SK-N-SH treated with all-trans-retinoic acid at 6 μM for 48 hours (cell line): ENCODE measurements around the gene WIPF1.

ENCODE experiments used
- ATAC-seq: fragments of 200-7000 bp; cut with Tn5 transposase; 3 replicates; pipeline ENCODE4 v1.9.1; 2020; ENCODE audit warnings: mild to moderate bottlenecking, moderate library complexity
- ARNTL ChIP-seq: fragments of 450-650 bp; formaldehyde crosslinking; IDR thresholded peaks from 2 replicates; pipeline ENCODE4 v1.5.0; 2020; ENCODE audit warnings: low read depth, mild to moderate bottlenecking, moderate library complexity, borderline replicate concordance
- BACH2 ChIP-seq: fragments of 250-450 bp; sonication (Bioruptor Pico); IDR thresholded peaks from 2 replicates; pipeline ENCODE4 v1.9.0; 2021; ENCODE audit warnings: mild to moderate bottlenecking, borderline replicate concordance
- CREB5 ChIP-seq: fragments of 250-450 bp; sonication (Bioruptor Pico); IDR thresholded peaks from 2 replicates; pipeline ENCODE4 v1.5.1; 2020; ENCODE audit warnings: low read depth, mild to moderate bottlenecking, moderate library complexity
- CSDC2 ChIP-seq: fragments of 250-450 bp; sonication (Bioruptor Pico); IDR thresholded peaks from 2 replicates; pipeline ENCODE4 v1.5.0; 2020; ENCODE audit warnings: mild to moderate bottlenecking, moderate library complexity
- ESRRG ChIP-seq: fragments of 250-450 bp; sonication (Bioruptor Pico); IDR thresholded peaks from 2 replicates; pipeline ENCODE4 v1.6.1; 2021; ENCODE audit warnings: mild to moderate bottlenecking
- GLIS3 ChIP-seq: fragments of 250-450 bp; sonication (Bioruptor Pico); IDR thresholded peaks from 2 replicates; pipeline ENCODE4 v1.5.0; 2020; ENCODE audit warnings: mild to moderate bottlenecking, moderate library complexity
- ISL1 ChIP-seq: fragments of 250-450 bp; sonication (Bioruptor Pico); IDR thresholded peaks from 2 replicates; pipeline ENCODE4 v2.1.2; 2022; ENCODE audit warnings: mild to moderate bottlenecking, moderate library complexity
- OSR1 ChIP-seq: fragments of 250-450 bp; sonication (Bioruptor Pico); IDR thresholded peaks from 2 replicates; pipeline ENCODE4 v1.8.0; 2022; ENCODE audit warnings: moderate library complexity, mild to moderate bottlenecking, inconsistent platforms
- PATZ1 ChIP-seq: fragments of 250-450 bp; sonication (Bioruptor Pico); IDR thresholded peaks from 2 replicates; pipeline ENCODE4 v1.8.0; 2020; ENCODE audit warnings: mild to moderate bottlenecking, moderate library complexity, borderline replicate concordance
- POU6F1 ChIP-seq: fragments of 250-450 bp; sonication (Bioruptor Pico); IDR thresholded peaks from 2 replicates; pipeline ENCODE4 v1.8.0; 2021; ENCODE audit warnings: low read depth, mild to moderate bottlenecking, moderate library complexity, borderline replicate concordance
- PPARA ChIP-seq: fragments of 250-450 bp; sonication (Bioruptor Pico); IDR thresholded peaks from 2 replicates; pipeline ENCODE4 v1.5.0; 2020; ENCODE audit warnings: mild to moderate bottlenecking, borderline replicate concordance
- RARB ChIP-seq: fragments of 250-450 bp; sonication (Bioruptor Pico); IDR thresholded peaks from 2 replicates; pipeline ENCODE4 v1.8.0; 2021; ENCODE audit warnings: mild to moderate bottlenecking, moderate library complexity
- SNAI2 ChIP-seq: fragments of 250-450 bp; sonication (Bioruptor Pico); IDR thresholded peaks from 2 replicates; pipeline ENCODE4 v1.5.0; 2020; ENCODE audit warnings: mild to moderate bottlenecking, moderate library complexity
- TCF4 ChIP-seq: fragments of 250-450 bp; sonication (Bioruptor Pico); IDR thresholded peaks from 2 replicates; pipeline ENCODE4 v1.8.0; 2021; ENCODE audit warnings: mild to moderate bottlenecking, moderate library complexity, borderline replicate concordance
- TOX ChIP-seq: fragments of 250-450 bp; sonication (Bioruptor Pico); IDR thresholded peaks from 2 replicates; pipeline ENCODE4 v1.8.0; 2021; ENCODE audit warnings: mild to moderate bottlenecking, moderate library complexity, borderline replicate concordance
- ZC3H10 ChIP-seq: fragments of 250-450 bp; sonication (Bioruptor Pico); IDR thresholded peaks from 2 replicates; pipeline ENCODE4 v1.5.1; 2021; ENCODE audit warnings: mild to moderate bottlenecking, moderate library complexity
- ZFP3 ChIP-seq: fragments of 250-450 bp; sonication (Bioruptor Pico); IDR thresholded peaks from 2 replicates; pipeline ENCODE4 v1.5.0; 2020; ENCODE audit warnings: mild to moderate bottlenecking, moderate library complexity
- ZFP30 ChIP-seq: fragments of 450-650 bp; formaldehyde crosslinking; IDR thresholded peaks from 2 replicates; pipeline ENCODE4 v1.5.0; 2022; ENCODE audit warnings: mild to moderate bottlenecking, moderate library complexity
- ZNF565 ChIP-seq: fragments of 450-650 bp; formaldehyde crosslinking; conservative IDR thresholded peaks from 2 replicates; pipeline ENCODE4 v1.5.0; 2020; ENCODE audit warnings: low read depth, mild to moderate bottlenecking, moderate library complexity
- ZNF70 ChIP-seq: fragments of 450-650 bp; formaldehyde crosslinking; IDR thresholded peaks from 2 replicates; pipeline ENCODE4 v1.5.0; 2020; ENCODE audit warnings: mild to moderate bottlenecking, moderate library complexity
- ZNF8 ChIP-seq: fragments of 450-650 bp; formaldehyde crosslinking; IDR thresholded peaks from 2 replicates; pipeline ENCODE4 v1.5.0; 2020; ENCODE audit warnings: mild to moderate bottlenecking, moderate library complexity
- TF ChIP-seq, protein P1 (sequence below): fragments of 250-450 bp; sonication (Bioruptor Pico); IDR thresholded peaks from 2 replicates; pipeline ENCODE4 v1.5.0; 2020; ENCODE audit warnings: mild to moderate bottlenecking, moderate library complexity

The WIPF1 gene

DNA sequence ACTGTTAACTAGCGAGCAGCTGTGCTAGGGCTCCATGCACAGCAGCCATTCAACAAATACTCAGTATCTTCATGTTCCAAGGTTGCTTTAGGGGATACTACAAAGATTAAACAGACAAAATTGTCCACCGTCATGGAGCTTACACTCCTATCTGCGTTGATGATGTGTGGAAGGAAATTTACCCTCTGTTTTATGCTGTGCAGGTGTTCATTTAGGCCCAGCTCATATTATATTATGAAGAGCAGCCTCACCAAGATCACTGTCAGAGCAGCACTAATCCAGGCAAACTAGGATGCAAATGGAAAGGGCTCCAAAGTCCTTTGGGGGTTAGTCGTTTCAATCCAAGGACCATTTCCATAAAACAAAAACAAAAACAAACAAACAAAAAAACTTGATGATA is 13.4 kb upstream of the WIPF1 start:
- TF ChIP-seq PATZ1 (no peak), CREB5 (CRISPR knock-in tag) (no peak), ZNF8 (CRISPR knock-in tag) (no peak), ARNTL (CRISPR knock-in tag) (no peak), ESRRG (no peak), RARB (CRISPR knock-in tag) (no peak), GLIS3 (no peak)
- no peak for ATAC-seq

DNA sequence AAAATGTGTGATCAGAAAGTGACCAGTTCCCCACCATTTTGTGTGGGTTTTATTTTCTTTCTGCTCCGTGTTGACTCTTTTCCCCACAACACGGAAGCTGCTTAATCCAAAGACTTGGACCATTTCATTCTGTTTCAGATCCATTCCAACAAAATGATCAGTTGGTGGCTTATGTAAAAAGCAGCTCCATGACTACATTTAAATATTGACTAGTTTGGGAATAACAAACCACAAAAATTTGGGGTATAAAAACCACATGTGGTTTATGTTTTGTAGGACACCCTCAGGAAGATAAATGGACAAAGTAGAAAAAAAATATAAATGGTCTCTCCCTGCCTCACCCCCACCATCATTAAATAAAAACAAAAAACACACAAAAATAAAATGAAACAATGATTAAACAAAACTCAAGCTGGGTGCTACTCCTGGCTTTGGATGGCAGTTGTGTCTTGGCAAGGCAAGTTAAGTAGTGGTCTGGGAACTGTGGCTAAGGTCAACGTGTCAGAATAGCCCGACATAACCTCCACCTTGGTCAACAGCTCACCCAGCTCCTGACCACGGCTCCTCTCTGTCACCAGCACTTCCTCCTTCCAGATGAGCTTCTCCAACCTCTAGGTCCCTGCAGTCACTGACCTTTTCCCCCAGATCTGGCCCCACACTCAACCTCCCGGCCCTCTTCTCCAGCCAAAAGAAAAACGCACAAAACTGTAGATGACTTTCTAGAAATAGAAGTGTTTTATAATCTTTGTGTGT is 12.8 kb upstream of the WIPF1 start:
- ATAC-seq, result no peak
- TF ChIP-seq ZNF8 (CRISPR knock-in tag) (no peak), ZFP30 (CRISPR knock-in tag) (no peak), GLIS3 (no peak), OSR1 (CRISPR knock-in tag) (no peak), TOX (CRISPR knock-in tag) (no peak), RARB (CRISPR knock-in tag) (no peak), ZNF70 (CRISPR knock-in tag) (no peak), BACH2 (CRISPR knock-in tag) (no peak), SNAI2 (CRISPR knock-in tag) (no peak), CREB5 (CRISPR knock-in tag) (no peak), PPARA (CRISPR knock-in tag) (no peak), ISL1 (no peak), ESRRG (no peak), ZNF565 (CRISPR knock-in tag) (no peak), ZFP3 (CRISPR knock-in tag) (no peak), PATZ1 (no peak)
- TF ChIP-seq, protein P1, sequence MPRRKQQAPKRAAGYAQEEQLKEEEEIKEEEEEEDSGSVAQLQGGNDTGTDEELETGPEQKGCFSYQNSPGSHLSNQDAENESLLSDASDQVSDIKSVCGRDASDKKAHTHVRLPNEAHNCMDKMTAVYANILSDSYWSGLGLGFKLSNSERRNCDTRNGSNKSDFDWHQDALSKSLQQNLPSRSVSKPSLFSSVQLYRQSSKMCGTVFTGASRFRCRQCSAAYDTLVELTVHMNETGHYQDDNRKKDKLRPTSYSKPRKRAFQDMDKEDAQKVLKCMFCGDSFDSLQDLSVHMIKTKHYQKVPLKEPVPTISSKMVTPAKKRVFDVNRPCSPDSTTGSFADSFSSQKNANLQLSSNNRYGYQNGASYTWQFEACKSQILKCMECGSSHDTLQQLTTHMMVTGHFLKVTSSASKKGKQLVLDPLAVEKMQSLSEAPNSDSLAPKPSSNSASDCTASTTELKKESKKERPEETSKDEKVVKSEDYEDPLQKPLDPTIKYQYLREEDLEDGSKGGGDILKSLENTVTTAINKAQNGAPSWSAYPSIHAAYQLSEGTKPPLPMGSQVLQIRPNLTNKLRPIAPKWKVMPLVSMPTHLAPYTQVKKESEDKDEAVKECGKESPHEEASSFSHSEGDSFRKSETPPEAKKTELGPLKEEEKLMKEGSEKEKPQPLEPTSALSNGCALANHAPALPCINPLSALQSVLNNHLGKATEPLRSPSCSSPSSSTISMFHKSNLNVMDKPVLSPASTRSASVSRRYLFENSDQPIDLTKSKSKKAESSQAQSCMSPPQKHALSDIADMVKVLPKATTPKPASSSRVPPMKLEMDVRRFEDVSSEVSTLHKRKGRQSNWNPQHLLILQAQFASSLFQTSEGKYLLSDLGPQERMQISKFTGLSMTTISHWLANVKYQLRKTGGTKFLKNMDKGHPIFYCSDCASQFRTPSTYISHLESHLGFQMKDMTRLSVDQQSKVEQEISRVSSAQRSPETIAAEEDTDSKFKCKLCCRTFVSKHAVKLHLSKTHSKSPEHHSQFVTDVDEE (CRISPR knock-in tag), result no peak
- TF ChIP-seq, all 23 proteins: peak for 0

DNA sequence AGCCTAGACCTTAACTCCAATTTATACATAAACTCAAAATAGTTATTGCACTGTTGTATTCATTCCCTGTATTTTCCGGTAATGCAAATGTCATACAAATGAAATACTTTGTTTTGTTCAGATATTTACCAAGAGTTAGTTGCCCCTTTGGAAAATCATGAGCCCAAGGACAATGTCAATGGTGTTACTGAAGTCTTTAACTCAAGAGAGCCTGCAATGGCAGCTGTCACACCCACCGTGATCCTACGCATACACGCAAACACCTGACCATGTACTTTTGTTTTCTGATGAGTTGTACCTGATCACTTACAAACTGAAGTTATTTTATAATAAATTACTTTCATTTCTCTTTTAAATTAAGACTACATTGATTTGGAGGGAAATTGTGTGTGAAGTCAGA is 11.7 kb upstream of the WIPF1 start:
- ATAC-seq, result no peak
- TF ChIP-seq ZNF8 (CRISPR knock-in tag), result no peak
- TF ChIP-seq ESRRG, result no peak
- TF ChIP-seq ARNTL (CRISPR knock-in tag), result no peak
- TF ChIP-seq ZFP30 (CRISPR knock-in tag), result no peak
- TF ChIP-seq CSDC2 (CRISPR knock-in tag), result no peak
- TF ChIP-seq ZC3H10 (CRISPR knock-in tag), result no peak
- TF ChIP-seq TCF4, result no peak
- TF ChIP-seq POU6F1 (CRISPR knock-in tag), result no peak
- TF ChIP-seq TOX (CRISPR knock-in tag), result no peak
- no peak for TF ChIP-seq ZNF70 (CRISPR knock-in tag)
- TF ChIP-seq SNAI2 (CRISPR knock-in tag), result no peak
- no peak for TF ChIP-seq RARB (CRISPR knock-in tag)
- no peak for TF ChIP-seq CREB5 (CRISPR knock-in tag)
- no peak for TF ChIP-seq ZNF565 (CRISPR knock-in tag)
- no peak for TF ChIP-seq ISL1
